Stromal cell of bone marrow (primary cell): Measurements from ENCODE around the gene MRPS16.
"Not testable (repeated sequence)": the region's sequence is repeated elsewhere in the genome, so short reads cannot be mapped to it uniquely, and the experiment has no call there.

Source experiments
- DNase-seq: peaks from one replicate; pipeline ENCODE4 v3.0.0-alpha.2; 2012; ENCODE audit warnings: low read depth

The MRPS16 gene

DNA sequence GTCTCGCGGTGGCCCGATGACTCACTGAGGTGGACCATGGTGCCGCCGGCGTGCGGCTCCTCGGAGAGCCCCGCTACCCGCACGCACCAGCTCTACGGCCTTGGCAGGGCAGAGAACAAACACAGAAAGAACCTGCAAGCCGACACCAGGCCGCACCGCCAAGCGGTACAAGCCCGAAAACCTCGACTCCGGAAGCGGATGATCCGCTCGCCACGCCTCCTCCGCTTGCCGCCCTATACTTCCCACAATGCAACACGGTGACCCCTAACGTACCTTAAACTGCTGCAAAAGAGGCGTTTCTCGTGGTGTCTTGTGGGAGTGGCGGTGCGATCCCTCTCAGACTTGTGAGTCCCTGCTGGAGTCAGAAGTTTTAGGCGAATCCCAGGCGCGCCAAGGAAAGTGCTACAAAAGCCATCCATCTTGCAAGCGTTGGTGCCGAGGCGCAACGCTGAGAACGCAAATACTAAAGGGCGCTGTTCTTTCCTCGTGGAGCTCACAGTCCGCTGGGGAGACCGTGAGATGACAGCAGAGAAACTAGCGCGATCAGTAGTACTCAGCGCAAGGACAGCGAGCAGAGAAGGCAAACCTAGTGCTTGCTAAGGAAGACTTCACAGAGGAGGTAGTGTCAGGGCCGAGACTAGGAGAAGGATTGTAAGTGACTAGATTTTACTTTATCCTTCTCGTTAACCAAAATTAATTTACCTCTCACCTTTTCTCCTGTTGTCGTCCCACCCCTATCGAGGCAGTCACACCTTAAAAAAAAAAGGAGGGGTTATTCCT is at the start of gene MRPS16:
TSS of gene MRPS16 (minus strand) at position 200 of the 780 bp plus-strand sequence. CDS start at position 38, 162 bp downstream.
- peak; percentile 97 for DNase-seq

DNA sequence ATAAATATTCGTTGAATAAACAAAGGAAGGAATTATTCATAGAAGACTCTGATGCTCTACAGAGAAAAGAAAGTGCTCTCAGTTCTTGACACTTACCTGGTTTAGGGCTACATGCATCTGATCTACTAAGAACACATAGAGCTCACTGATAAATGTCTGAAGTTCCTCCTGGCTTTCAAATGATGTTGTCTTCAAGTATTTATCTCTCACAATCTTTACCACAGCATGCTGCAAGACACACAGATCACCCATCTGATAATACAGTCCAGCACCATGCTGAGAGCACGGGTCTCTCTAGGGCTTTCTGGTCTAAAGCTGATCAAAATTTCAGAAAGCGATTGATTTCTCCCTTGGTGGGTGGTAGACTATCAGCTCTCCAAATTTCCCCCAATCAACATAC is 44.5 kb upstream of the MRPS16 start:
- DNase-seq = no peak

DNA sequence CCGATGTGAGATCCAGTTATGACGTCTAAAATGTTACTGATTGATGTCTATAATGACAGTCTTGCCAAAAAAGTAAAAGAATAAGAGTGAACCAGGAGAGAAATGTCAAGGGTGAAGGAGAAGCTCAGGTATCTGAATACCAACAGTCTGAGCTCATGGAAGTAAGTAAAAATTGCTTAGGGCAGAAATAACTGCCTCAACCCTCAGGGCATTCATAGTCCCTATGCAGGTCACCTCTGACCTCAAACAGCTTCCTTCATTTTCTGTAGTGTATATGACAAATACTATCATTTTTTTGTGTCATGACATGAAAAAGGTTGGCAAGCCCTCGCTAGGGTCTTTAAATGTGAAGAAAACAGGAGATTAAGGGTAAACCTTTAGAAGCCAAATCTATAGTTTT is 41.0 kb upstream of the MRPS16 start:
- no peak for DNase-seq

GRCh38 chr10:73289958-73290357 is 37.5 kb upstream of the MRPS16 start:
- DNase-seq = no peak

DNA sequence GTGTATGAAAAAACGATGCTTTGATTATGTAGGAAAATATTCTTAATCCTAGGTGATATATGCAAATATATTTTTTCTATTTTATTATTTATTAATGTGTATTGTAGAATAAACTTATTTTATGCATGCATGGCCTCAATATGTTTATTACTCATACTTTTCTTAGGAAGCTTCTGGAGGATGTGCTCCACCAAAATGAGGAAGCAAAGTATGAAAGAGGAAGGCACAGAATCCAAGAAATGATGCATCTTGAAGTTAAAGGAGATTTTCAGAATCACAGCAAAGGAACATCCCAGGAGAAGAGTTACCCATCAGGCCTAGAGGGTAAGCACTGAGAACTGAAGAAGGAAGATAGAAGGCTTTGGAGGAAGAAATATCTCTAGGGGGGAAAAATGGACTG is 35.0 kb upstream of the MRPS16 start:
- DNase-seq = no peak

GRCh38 chr10:73281097-73281496 is 28.7 kb upstream of the MRPS16 start:
- no peak for DNase-seq

DNA sequence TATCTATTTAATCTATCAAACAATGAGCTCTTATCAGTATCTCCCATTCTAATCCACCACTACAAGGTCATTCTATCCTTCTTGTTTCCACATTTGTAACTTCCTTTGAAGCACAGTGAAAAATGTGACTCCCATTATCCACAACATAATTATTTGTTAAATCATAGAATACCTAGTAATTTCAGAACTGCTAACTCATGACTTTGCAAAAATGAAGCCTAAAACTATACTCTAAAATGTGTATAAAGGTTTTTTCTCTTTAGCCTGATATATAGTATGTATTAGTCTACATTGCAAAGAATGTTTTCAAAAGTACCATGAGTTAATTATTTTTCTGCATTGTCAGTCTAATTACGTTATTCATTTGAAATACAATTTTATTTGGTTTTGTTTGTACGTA is 12.0 kb upstream of the MRPS16 start:
- no peak for DNase-seq

DNA sequence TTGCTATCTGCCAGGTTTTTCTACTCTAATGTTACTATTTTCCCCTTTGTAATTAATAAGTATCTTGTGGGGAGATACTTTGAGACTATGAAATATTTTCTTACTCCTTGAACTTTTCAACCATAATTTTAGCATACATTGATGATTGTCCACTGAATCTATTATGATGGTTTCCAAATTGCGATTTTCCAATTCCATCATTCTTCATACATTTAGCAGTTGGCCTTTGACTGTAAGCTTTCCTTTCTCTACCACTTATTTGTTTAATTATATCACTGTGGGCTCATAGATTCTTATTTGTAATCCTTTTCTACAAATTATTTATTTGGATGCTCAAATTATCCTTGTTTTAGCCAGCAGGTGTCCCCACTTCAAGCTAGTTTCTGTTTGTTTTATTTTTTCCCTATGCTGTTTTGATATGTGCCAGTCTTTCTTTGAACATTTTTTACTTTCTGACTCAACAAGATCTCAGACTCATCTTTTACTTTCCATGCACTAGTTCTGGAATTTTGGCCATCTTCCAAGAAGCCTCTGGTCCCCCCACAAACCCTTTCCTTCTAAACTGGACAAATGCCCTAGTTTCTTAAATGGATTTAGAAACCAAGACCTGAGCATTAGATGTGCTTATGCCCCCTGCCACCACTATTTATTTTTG is 11.4 kb upstream of the MRPS16 start:
- no peak for DNase-seq

DNA sequence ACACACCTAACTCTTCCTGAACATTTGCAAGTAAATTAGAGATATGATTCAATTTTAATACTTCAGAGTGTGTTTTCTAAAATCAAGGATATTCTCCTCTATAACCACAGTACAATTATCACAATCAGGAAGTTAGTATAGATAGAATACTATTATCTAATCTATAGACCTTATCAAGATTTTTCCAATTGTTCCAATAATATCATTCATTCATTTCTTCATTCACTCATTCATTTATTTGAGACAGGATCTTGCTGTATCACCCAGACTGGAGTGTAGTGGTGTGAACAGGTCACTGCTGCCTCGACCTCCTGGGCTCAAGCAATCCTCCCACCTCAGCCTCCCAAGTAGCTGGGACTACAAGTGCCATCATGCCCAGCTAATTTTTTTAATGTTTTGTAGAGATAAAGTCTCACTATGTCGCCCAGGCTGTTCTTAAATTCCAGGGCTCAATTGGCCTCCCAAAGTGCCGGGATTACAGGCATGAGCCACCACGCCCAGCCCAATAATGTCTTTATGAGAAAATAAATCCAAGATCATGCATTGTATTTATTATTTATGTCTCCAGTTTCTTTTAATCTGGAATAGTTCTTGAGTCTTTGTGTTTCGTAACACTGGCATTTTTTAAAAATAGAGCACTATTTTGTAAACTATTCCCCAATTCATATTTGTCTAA is 10.6 kb upstream of the MRPS16 start:
- DNase-seq = no peak

- DNase-seq = peak; percentile 34
These were observed 9.8 kb upstream of the MRPS16 start for GRCh38 chr10:73262105-73262730.

DNA sequence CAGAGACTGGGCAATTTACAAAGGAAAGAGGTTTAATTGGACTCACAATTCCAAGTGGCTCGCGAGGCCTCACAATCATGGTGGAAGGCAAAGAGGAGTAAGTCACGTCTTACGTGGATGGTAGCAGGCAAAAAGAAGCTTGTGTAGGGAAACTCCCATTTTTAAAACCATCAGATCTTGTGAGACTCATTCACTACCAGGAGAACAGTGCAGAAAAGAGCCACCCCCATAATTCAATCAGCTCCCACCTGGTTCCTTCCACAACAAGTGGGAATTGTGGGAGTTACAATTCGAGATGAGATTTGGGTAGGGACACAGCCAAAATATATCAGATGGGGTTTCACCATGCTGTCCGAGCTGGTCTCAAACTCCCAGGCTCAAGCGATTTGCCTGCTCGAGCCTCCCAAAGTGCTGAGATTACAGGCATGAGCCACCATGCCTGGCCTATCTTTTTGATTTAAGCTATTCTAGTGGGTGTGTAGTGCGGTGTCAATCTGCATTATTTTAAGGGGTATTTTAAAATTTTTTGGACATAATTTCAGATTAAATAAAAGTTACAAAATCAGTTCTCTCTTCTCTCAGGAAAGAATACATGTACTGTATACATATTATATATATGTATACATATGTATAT is 9.0 kb upstream of the MRPS16 start:
- no peak for DNase-seq

DNA sequence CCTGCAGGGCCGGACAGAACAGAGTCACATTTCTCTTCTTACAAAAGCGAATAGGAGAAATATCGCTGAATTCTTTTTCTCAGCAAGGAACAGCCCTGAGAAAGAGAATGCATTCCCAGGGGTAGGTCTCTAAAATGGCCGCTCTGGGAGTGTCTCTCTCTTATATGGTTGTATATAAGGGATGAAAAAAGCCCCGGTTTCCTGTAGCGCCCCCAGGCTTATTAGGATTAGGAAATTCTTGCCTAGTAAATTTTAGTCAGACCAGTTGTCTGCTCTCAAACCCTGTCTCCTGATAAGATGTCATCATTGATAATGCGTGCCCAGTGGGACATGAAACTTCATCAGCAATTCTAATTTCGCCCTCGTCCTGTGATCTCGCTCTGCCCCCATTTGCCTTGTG is 6.2 kb upstream of the MRPS16 start:
- not testable (repeated sequence) for DNase-seq

DNA sequence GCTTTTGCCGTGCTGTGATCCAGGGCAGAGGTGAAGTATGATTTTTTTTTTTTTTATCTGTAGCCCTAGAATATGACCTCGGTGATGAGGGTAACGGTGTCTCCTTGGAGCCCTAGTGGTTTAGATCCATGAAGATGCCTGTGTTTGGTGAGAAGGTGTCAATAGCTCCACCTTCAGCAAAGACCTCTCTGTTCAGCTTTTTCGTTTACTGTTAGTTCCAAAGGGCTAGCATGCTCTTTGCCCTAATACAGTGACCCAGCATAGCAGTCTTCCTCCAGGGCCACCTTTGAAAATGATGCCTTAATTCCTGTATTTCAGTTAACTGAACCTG is 746 bp upstream of the MRPS16 start:
- no peak for DNase-seq

- no peak for DNase-seq
These were observed 580 bp downstream of the MRPS16 start for GRCh38 chr10:73251683-73252444.

DNA sequence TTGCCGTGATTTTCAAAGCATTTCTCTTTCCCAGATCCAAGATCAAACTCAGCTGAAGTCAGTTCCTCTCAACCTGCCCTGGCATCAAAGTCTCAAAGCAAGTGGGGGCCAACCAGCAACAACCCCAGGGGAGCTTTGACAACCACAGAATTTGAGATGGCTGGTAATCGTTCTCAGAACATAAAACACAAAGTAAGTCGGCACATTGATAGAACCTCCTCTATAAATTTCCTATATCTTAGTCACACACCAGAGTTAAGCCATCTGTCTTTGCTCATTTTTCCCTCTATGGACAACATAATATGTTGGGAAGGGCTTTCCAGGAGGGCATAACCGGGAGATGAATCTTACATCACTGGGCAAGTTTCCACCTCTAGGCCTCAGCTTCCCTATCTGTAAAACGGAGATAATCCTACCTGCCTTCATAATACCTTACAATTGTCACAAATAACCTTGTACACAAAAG is 4.2 kb downstream of the MRPS16 start:
- DNase-seq = no peak

GRCh38 chr10:73247509-73248258 is 4.8 kb downstream of the MRPS16 start:
- no peak for DNase-seq

GRCh38 chr10:73246646-73247508 is 5.6 kb downstream of the MRPS16 start, which contains the start of gene DNAJC9:
Gene DNAJC9 (minus strand): TSS chr10:73247255. CDS start chr10:73247189, 66 bp downstream.
- peak; percentile 85 for DNase-seq

DNA sequence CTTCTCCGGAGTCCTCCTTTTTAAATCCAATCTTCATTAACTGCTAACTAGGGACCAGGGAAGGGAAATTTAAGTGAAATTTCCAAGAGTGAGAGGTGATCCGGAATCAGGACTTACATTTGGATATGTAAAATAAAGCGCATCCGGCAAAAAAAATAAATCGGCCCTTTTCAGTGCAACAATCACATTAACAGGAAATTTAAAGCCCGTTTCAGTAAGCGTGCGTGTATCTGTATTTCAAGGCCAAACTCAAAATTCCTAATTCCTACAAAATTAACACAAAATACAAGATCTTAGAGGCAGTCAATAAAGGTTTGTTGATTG is 6.2 kb downstream of the MRPS16 start:
- no peak for DNase-seq

DNA sequence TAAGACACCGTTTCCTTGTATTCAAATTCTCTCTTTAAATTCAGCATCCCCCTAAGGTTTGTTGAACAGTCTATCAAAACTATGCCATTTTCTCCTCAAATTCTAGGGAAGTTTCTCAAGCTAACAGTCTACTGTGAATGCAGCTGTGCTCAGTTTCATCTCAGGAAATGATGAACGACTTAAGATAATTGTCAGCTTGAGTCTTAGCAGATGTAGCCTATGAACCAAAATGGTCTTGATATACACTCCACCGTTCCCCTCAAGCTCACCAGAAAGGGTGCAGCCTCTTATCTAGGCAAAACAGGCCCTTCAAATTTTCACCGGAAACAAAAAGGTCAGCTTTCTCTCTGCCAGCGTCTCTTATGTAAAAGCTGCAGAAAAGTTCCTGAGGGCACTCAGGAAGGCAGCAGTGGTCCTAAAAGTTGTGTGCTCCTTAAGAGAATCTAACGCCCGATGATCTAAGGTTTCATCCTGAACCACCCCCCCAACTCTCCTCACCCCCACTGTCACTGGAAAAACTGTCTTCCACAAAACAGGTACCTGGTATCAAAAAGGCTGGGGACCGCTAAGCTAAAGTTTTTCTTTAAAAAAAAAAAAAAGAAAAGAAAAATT is 7.5 kb downstream of the MRPS16 start:
- DNase-seq = no peak
